GM21526 (cell line): Measurements from ENCODE around the gene TYW1B.
"Not testable (repeated sequence)": the region's sequence is repeated elsewhere in the genome, so short reads cannot be mapped to it uniquely, and the experiment has no call there.

Source experiments
- ATAC-seq: cut with Tn5 transposase; IDR thresholded peaks from one replicate; pipeline ENCODE4 v1.9.1; 2021; ENCODE audit warnings: moderate library complexity; ENCODE audit not compliant: unreplicated experiment, low FRiP score

The TYW1B gene

GRCh38 chr7:72827839-72828591, at the start of gene TYW1B:
TSS of gene TYW1B (minus strand) at chr7:72828200. CDS start at chr7:72828075, 125 bp downstream.
- ATAC-seq = peak; percentile 83

- ATAC-seq = not testable (repeated sequence)
These were observed 39.6 kb upstream of the TYW1B start for GRCh38 chr7:72867591-72867990.

- not testable (repeated sequence) for ATAC-seq
These were observed 30.9 kb upstream of the TYW1B start for GRCh38 chr7:72858846-72859400.

GRCh38 chr7:72857925-72858324, 29.9 kb upstream of the TYW1B start:
- ATAC-seq = not testable (repeated sequence)

GRCh38 chr7:72855261-72855660, 27.3 kb upstream of the TYW1B start:
- not testable (repeated sequence) for ATAC-seq

- not testable (repeated sequence) for ATAC-seq
These were observed 24.9 kb upstream of the TYW1B start for GRCh38 chr7:72852937-72853336.

GRCh38 chr7:72850746-72851145, 22.7 kb upstream of the TYW1B start:
- not testable (repeated sequence) for ATAC-seq

GRCh38 chr7:72844146-72844545, 16.1 kb upstream of the TYW1B start:
- ATAC-seq = not testable (repeated sequence)

GRCh38 chr7:72843166-72843565, 15.2 kb upstream of the TYW1B start:
- ATAC-seq = not testable (repeated sequence)

- ATAC-seq = not testable (repeated sequence)
These were observed 13.0 kb upstream of the TYW1B start for GRCh38 chr7:72840966-72841511.

GRCh38 chr7:72838315-72838714, 10.3 kb upstream of the TYW1B start:
- not testable (repeated sequence) for ATAC-seq

- ATAC-seq = not testable (repeated sequence)
These were observed 9.3 kb upstream of the TYW1B start for GRCh38 chr7:72837291-72837690.

GRCh38 chr7:72830567-72830966, 2.6 kb upstream of the TYW1B start:
- ATAC-seq = not testable (repeated sequence)

GRCh38 chr7:72829687-72830354, 1.8 kb upstream of the TYW1B start:
- peak; percentile 16 for ATAC-seq

GRCh38 chr7:72829291-72829686, 1.3 kb upstream of the TYW1B start:
- ATAC-seq = peak; percentile 52

GRCh38 chr7:72823765-72824732, 4.0 kb downstream of the TYW1B start:
- not testable (repeated sequence) for ATAC-seq

GRCh38 chr7:72822497-72822896, 5.5 kb downstream of the TYW1B start:
- not testable (repeated sequence) for ATAC-seq

GRCh38 chr7:72818663-72819361, 9.2 kb downstream of the TYW1B start:
- not testable (repeated sequence) for ATAC-seq

- not testable (repeated sequence) for ATAC-seq
These were observed 10.3 kb downstream of the TYW1B start for GRCh38 chr7:72817661-72818060.
